ENCODE results near the gene DISC1. TPM values are rescaled to one million over a fixed set of nuclear protein-coding genes. Genes with fewer than 3 reads are reported as not detected.

Gene DISC1
- total and polyA plus RNA-seq, 2 experiments from 2014 or later, result 2.1 to 6.5 TPM

GRCh38 chr1:231580874-231581273 is 45.7 kb upstream of the DISC1 start:
- DNase-seq (ENCODE audit: low spot score) (no peak), ATAC-seq (no peak)
- no peaks in the 10 kb centered on the region for H3K36me3 ChIP-seq (ENCODE audit: insufficient read depth)
- Mint-ChIP-seq H3K36me3 (ENCODE audit: low read depth) (no peaks in the 10 kb centered on the region), H3K4me1 (no peaks in the 10 kb centered on the region), H3K27me3 (ENCODE audit: insufficient read depth, low read depth, poor library complexity) (no peaks in the 10 kb centered on the region), H3K27ac (no peak overlapping the region), H3K4me3 (no peak overlapping the region), H3K9me3 (no peaks in the 10 kb centered on the region)
- no peaks in the 10 kb centered on the region for H3K4me1 ChIP-seq (ENCODE audit: insufficient read depth)
- no peak overlapping the region for H3K4me2 ChIP-seq
- no peaks in the 10 kb centered on the region for H4K20me1 ChIP-seq (replicated peaks; ENCODE audit: insufficient read depth)
- no peak overlapping the region for H3K27ac ChIP-seq (ENCODE audit: low read depth)
- H2AFZ ChIP-seq, result no peak overlapping the region
- TF ChIP-seq ZNF114 (CRISPR knock-in tag; IDR thresholded peaks at IDR 0.05), result no peak
- no peak for TF ChIP-seq ETS1 (IDR thresholded peaks at IDR 0.05)
- TF ChIP-seq ZNF462 (CRISPR knock-in tag; IDR thresholded peaks at IDR 0.05), result no peak
- TF ChIP-seq POLR2AphosphoS5 (IDR thresholded peaks at IDR 0.05; ENCODE audit: low read depth), result no peak
- TF ChIP-seq EZH2 (IDR thresholded peaks at IDR 0.05; ENCODE audit: low read depth, unreplicated experiment), result no peak
- no peak for TF ChIP-seq REST (IDR thresholded peaks at IDR 0.05; ENCODE audit: unreplicated experiment)
- no peak for TF ChIP-seq CTCF (conservative IDR thresholded peaks at IDR 0.05; ENCODE audit: low read depth in 2 of 2)
- TF ChIP-seq JUNB (IDR thresholded peaks at IDR 0.05; ENCODE audit: unreplicated experiment), result no peak
- no peak for TF ChIP-seq EZH2phosphoT487 (IDR thresholded peaks at IDR 0.05; ENCODE audit: unreplicated experiment)
- TF ChIP-seq NANOG (IDR thresholded peaks at IDR 0.05; ENCODE audit: borderline replicate concordance), result no peak
- no peak for TF ChIP-seq CREB1 (CRISPR knock-in tag; IDR thresholded peaks at IDR 0.05; ENCODE audit: low read depth)
- TF ChIP-seq ZNF331 (CRISPR knock-in tag; IDR thresholded peaks at IDR 0.05; ENCODE audit: low read depth), result no peak
- TF ChIP-seq STAT1 (IDR thresholded peaks at IDR 0.05; ENCODE audit: unreplicated experiment), result no peak
- no peaks in the 10 kb centered on the region for H3K79me2 ChIP-seq (replicated peaks; ENCODE audit: insufficient read depth)
- no peaks in the 10 kb centered on the region for H3F3A ChIP-seq (replicated peaks; ENCODE audit: low read depth)
- no peaks in the 10 kb centered on the region for H3K27me3 ChIP-seq (ENCODE audit: insufficient read depth)
- no peaks in the 10 kb centered on the region for H3K9me2 ChIP-seq (ENCODE audit: insufficient read depth)
- H3K4me3 ChIP-seq, result no peak overlapping the region
